Stimulated activated effector memory CD8-positive, alpha-beta T cell treated with anti-CD3 and anti-CD28 coated beads, Interleukin-12 subunit alpha, Interleukin-12 subunit beta, amount 100 ng/mL, for 72 hours (primary cell): ENCODE results near the gene DIS3L2.
"Not testable (repeated sequence)": the region's sequence is repeated elsewhere in the genome, so short reads cannot be mapped to it uniquely, and the experiment has no call there.

Experiments
- ATAC-seq: fragments of 150-1000 bp; cut with Tn5 transposase; 2 replicates; pipeline ENCODE4 v1.10.0; 2021
- DNase-seq, 2 donors: peaks; one replicate each; pipeline ENCODE4 v3.0.0; 2021 to 2022; ENCODE audit warnings: low spot score in 2 of 2
- H3K27ac Mint-ChIP-seq: one replicate; pipeline ENCODE4 v1.8.0; 2022; ENCODE audit warnings: mild to moderate bottlenecking, mixed read lengths
- H3K36me3 Mint-ChIP-seq: one replicate; pipeline ENCODE4 v1.8.0; 2022; ENCODE audit warnings: mild to moderate bottlenecking, mixed read lengths
- H3K4me1 Mint-ChIP-seq: one replicate; pipeline ENCODE4 v1.8.0; 2022; ENCODE audit warnings: mixed read lengths
- H3K4me3 Mint-ChIP-seq: one replicate; pipeline ENCODE4 v1.8.0; 2022; ENCODE audit warnings: mild to moderate bottlenecking, mixed read lengths
- H3K9me3 Mint-ChIP-seq: one replicate; pipeline ENCODE4 v1.8.0; 2022; ENCODE audit warnings: mixed read lengths

DIS3L2 gene

GRCh38 chr2:232036876-232037275 is 75.4 kb downstream of the DIS3L2 start:
- H3K27ac Mint-ChIP-seq, H3K4me3 Mint-ChIP-seq, H3K36me3 Mint-ChIP-seq, ATAC-seq, H3K9me3 Mint-ChIP-seq, DNase-seq: not testable (repeated sequence)
- peaks cover 33% of the 10 kb centered on the region for H3K4me1 Mint-ChIP-seq

GRCh38 chr2:232038251-232038880 is 76.9 kb downstream of the DIS3L2 start:
- ATAC-seq (no peak), DNase-seq (no peak)
- Mint-ChIP-seq H3K36me3 (no peaks in the 10 kb centered on the region), H3K9me3 (peaks cover 7% of the 10 kb centered on the region), H3K4me1 (peaks cover 28% of the 10 kb centered on the region), H3K4me3 (no peak overlapping the region), H3K27ac (no peak overlapping the region)

- Mint-ChIP-seq H3K4me1 (peaks cover 28% of the 10 kb centered on the region), H3K4me3 (no peak overlapping the region), H3K9me3 (peaks cover 7% of the 10 kb centered on the region), H3K36me3 (no peaks in the 10 kb centered on the region), H3K27ac (no peak overlapping the region)
- ATAC-seq, result no peak
- DNase-seq, result no peak
These were observed 77.5 kb downstream of the DIS3L2 start for GRCh38 chr2:232038881-232039485.

GRCh38 chr2:232042911-232043574 is 81.5 kb downstream of the DIS3L2 start:
- ATAC-seq (peak; percentile 58), DNase-seq (no peak)
- H3K4me3 Mint-ChIP-seq, result no peak overlapping the region
- no peak overlapping the region for H3K27ac Mint-ChIP-seq
- H3K9me3 Mint-ChIP-seq, result no peaks in the 10 kb centered on the region
- H3K36me3 Mint-ChIP-seq, result no peaks in the 10 kb centered on the region
- H3K4me1 Mint-ChIP-seq, result peaks cover 21% of the 10 kb centered on the region

GRCh38 chr2:232043966-232044365 is 82.5 kb downstream of the DIS3L2 start:
- no peak overlapping the region for H3K27ac Mint-ChIP-seq
- no peaks in the 10 kb centered on the region for H3K36me3 Mint-ChIP-seq
- H3K4me3 Mint-ChIP-seq, result no peak overlapping the region
- H3K4me1 Mint-ChIP-seq, result peaks cover 17% of the 10 kb centered on the region
- no peak for DNase-seq
- peak; percentile 51 for ATAC-seq
- no peaks in the 10 kb centered on the region for H3K9me3 Mint-ChIP-seq

- H3K4me1 Mint-ChIP-seq, result peaks cover 10% of the 10 kb centered on the region
- no peaks in the 10 kb centered on the region for H3K36me3 Mint-ChIP-seq
- no peak overlapping the region for H3K27ac Mint-ChIP-seq
- no peak for DNase-seq
- no peak overlapping the region for H3K4me3 Mint-ChIP-seq
- no peak for ATAC-seq
- H3K9me3 Mint-ChIP-seq, result no peaks in the 10 kb centered on the region
These were observed 87.8 kb downstream of the DIS3L2 start for GRCh38 chr2:232049350-232049749.

GRCh38 chr2:232052591-232052990 is 91.1 kb downstream of the DIS3L2 start:
- peaks cover 5% of the 10 kb centered on the region for H3K4me1 Mint-ChIP-seq
- no peak for DNase-seq
- H3K4me3 Mint-ChIP-seq, result no peak overlapping the region
- no peak overlapping the region for H3K27ac Mint-ChIP-seq
- ATAC-seq, result no peak
- H3K36me3 Mint-ChIP-seq, result no peaks in the 10 kb centered on the region
- H3K9me3 Mint-ChIP-seq, result no peaks in the 10 kb centered on the region

GRCh38 chr2:232053777-232054176 is 92.3 kb downstream of the DIS3L2 start:
- no peak for ATAC-seq
- peaks cover 14% of the 10 kb centered on the region for H3K4me1 Mint-ChIP-seq
- no peak overlapping the region for H3K27ac Mint-ChIP-seq
- H3K9me3 Mint-ChIP-seq, result no peaks in the 10 kb centered on the region
- no peak for DNase-seq
- H3K4me3 Mint-ChIP-seq, result no peak overlapping the region
- H3K36me3 Mint-ChIP-seq, result no peaks in the 10 kb centered on the region

- H3K4me3 Mint-ChIP-seq, result no peak overlapping the region
- DNase-seq (no peak), ATAC-seq (peak; percentile 83)
- H3K4me1 Mint-ChIP-seq, result peaks cover 26% of the 10 kb centered on the region
- peak overlapping the region; percentile 7 for H3K27ac Mint-ChIP-seq
- H3K36me3 Mint-ChIP-seq, result no peaks in the 10 kb centered on the region
- H3K9me3 Mint-ChIP-seq, result no peaks in the 10 kb centered on the region
These were observed 96.8 kb downstream of the DIS3L2 start for GRCh38 chr2:232058063-232058877.

- H3K4me3 Mint-ChIP-seq, result no peak overlapping the region
- no peak overlapping the region for H3K27ac Mint-ChIP-seq
- no peaks in the 10 kb centered on the region for H3K36me3 Mint-ChIP-seq
- H3K9me3 Mint-ChIP-seq, result no peaks in the 10 kb centered on the region
- DNase-seq (no peak), ATAC-seq (no peak)
- H3K4me1 Mint-ChIP-seq, result peaks cover 26% of the 10 kb centered on the region
These were observed 97.4 kb downstream of the DIS3L2 start for GRCh38 chr2:232058931-232059330.

GRCh38 chr2:232061265-232061664 is 99.8 kb downstream of the DIS3L2 start:
- Mint-ChIP-seq H3K4me3 (no peak overlapping the region), H3K27ac (no peak overlapping the region), H3K36me3 (no peaks in the 10 kb centered on the region), H3K4me1 (peaks cover 26% of the 10 kb centered on the region), H3K9me3 (no peaks in the 10 kb centered on the region)
- no peak for ATAC-seq
- no peak for DNase-seq

GRCh38 chr2:232073026-232073425 is 111.5 kb downstream of the DIS3L2 start:
- H3K9me3 Mint-ChIP-seq, result no peaks in the 10 kb centered on the region
- no peaks in the 10 kb centered on the region for H3K36me3 Mint-ChIP-seq
- H3K4me1 Mint-ChIP-seq, result peaks cover 30% of the 10 kb centered on the region
- ATAC-seq (no peak), DNase-seq (no peak)
- no peak overlapping the region for H3K4me3 Mint-ChIP-seq
- no peak overlapping the region for H3K27ac Mint-ChIP-seq

- no peak overlapping the region for H3K4me3 Mint-ChIP-seq
- H3K36me3 Mint-ChIP-seq, result no peaks in the 10 kb centered on the region
- no peaks in the 10 kb centered on the region for H3K9me3 Mint-ChIP-seq
- ATAC-seq, result no peak
- peaks cover 30% of the 10 kb centered on the region for H3K4me1 Mint-ChIP-seq
- DNase-seq, result no peak
- no peak overlapping the region for H3K27ac Mint-ChIP-seq
These were observed 112.2 kb downstream of the DIS3L2 start for GRCh38 chr2:232073699-232074098.

- DNase-seq (no peak), ATAC-seq (peak; percentile 49)
- Mint-ChIP-seq H3K36me3 (no peaks in the 10 kb centered on the region), H3K27ac (no peak overlapping the region), H3K4me3 (no peak overlapping the region), H3K9me3 (no peaks in the 10 kb centered on the region), H3K4me1 (peaks cover 35% of the 10 kb centered on the region)
These were observed 113.6 kb downstream of the DIS3L2 start for GRCh38 chr2:232075080-232075479.

- Mint-ChIP-seq H3K27ac (no peak overlapping the region), H3K36me3 (no peaks in the 10 kb centered on the region), H3K9me3 (no peaks in the 10 kb centered on the region), H3K4me1 (peaks cover 36% of the 10 kb centered on the region), H3K4me3 (no peak overlapping the region)
- peak; percentile 65 for ATAC-seq
- no peak for DNase-seq
These were observed 114.3 kb downstream of the DIS3L2 start for GRCh38 chr2:232075859-232076258.
